Rectal smooth muscle tissue (tissue), 1 donor: ENCODE data around the gene TMEM156.
A peak's percentile ranks its signal among the peaks of the same experiment; 100 is the strongest.

Experiments
- H3K27ac ChIP-seq: one replicate; pipeline ENCODE4 v1.7.0; 2013; ENCODE audit warnings: low read depth, low read length, inconsistent platforms
- H3K27me3 ChIP-seq: one replicate; pipeline ENCODE4 v1.7.0; 2013; ENCODE audit warnings: low read length; ENCODE audit not compliant: control insufficient read depth, insufficient read depth
- H3K36me3 ChIP-seq: one replicate; pipeline ENCODE4 v1.7.0; 2013; ENCODE audit warnings: low read length; ENCODE audit not compliant: control insufficient read depth, insufficient read depth
- H3K4me1 ChIP-seq: one replicate; pipeline ENCODE4 v1.7.0; 2013; ENCODE audit warnings: low read length; ENCODE audit not compliant: control insufficient read depth, insufficient read depth
- H3K4me3 ChIP-seq: one replicate; pipeline ENCODE4 v1.7.0; 2013; ENCODE audit warnings: low read length
- H3K9ac ChIP-seq: one replicate; pipeline ENCODE4 v1.7.0; 2013; ENCODE audit warnings: low read length

TMEM156 gene

GRCh38 chr4:39053983-39054382 is 21.8 kb upstream of the TMEM156 start:
- H3K27me3 ChIP-seq: no peaks in the 10 kb centered on the region
- no peaks in the 10 kb centered on the region for H3K36me3 ChIP-seq
- H3K4me3 ChIP-seq: no peak overlapping the region
- H3K9ac ChIP-seq: no peak overlapping the region
- no peak overlapping the region for H3K27ac ChIP-seq
- H3K4me1 ChIP-seq: peaks cover 4% of the 10 kb centered on the region

- Histone ChIP-seq H3K4me3 (no peak overlapping the region), H3K9ac (no peak overlapping the region), H3K36me3 (no peaks in the 10 kb centered on the region), H3K4me1 (peaks cover 7% of the 10 kb centered on the region), H3K27me3 (no peaks in the 10 kb centered on the region), H3K27ac (no peak overlapping the region)
These were observed 19.3 kb upstream of the TMEM156 start for GRCh38 chr4:39051492-39051891.

- Histone ChIP-seq H3K9ac (no peak overlapping the region), H3K27me3 (no peaks in the 10 kb centered on the region), H3K27ac (no peak overlapping the region), H3K4me1 (peaks cover 7% of the 10 kb centered on the region), H3K36me3 (no peaks in the 10 kb centered on the region), H3K4me3 (no peak overlapping the region)
These were observed 18.4 kb upstream of the TMEM156 start for GRCh38 chr4:39050590-39050989.

GRCh38 chr4:39048311-39048710 is 16.1 kb upstream of the TMEM156 start:
- no peak overlapping the region for H3K27ac ChIP-seq
- H3K36me3 ChIP-seq: no peaks in the 10 kb centered on the region
- H3K27me3 ChIP-seq: no peaks in the 10 kb centered on the region
- H3K4me3 ChIP-seq: no peak overlapping the region
- peaks cover 10% of the 10 kb centered on the region for H3K4me1 ChIP-seq
- H3K9ac ChIP-seq: no peak overlapping the region

DNA sequence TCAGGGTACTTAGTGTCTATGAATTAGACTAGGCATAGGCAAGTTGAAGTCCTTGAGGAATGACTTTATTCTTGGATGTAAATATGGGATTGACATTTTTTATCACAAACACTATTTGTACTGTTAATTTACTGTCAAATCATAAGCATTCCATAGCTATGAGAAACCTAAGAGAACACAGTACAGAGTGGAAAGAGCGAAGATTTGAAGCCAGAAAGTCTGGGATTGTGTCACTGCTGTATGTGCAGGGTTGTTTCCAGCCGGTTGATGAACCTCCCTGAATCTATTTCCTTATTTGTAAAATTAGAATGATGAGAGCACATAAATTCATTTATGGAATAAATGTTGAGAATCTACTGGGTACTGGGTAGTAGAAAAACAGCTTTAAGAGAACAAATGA is 15.5 kb upstream of the TMEM156 start:
- H3K4me1 ChIP-seq: peaks cover 12% of the 10 kb centered on the region
- no peaks in the 10 kb centered on the region for H3K27me3 ChIP-seq
- no peaks in the 10 kb centered on the region for H3K36me3 ChIP-seq
- H3K27ac ChIP-seq: no peak overlapping the region
- H3K9ac ChIP-seq: no peak overlapping the region
- H3K4me3 ChIP-seq: no peak overlapping the region

DNA sequence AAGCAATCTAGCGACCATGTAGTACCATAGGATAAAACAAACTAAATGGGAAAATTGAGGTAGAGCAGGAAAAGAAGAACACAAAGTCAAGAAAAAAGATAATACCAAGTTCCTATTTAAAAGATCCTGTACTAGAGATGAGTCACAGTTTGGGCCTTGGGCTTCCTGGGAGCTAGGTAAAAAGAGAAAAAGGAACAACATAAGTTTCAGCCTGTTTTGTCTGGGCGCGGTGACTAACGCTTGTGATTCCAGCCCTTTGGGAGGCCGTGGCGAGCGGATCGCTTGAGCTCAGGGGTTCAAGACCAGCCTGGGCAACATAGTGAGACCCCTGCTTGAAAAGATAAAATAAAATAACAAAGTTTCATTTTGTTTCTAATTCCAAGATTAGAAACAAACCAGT is 14.0 kb upstream of the TMEM156 start:
- peak overlapping the region; percentile 94 for H3K27ac ChIP-seq
- peak overlapping the region; percentile 37 for H3K4me3 ChIP-seq
- H3K27me3 ChIP-seq: no peaks in the 10 kb centered on the region
- H3K36me3 ChIP-seq: no peaks in the 10 kb centered on the region
- H3K4me1 ChIP-seq: peaks cover 12% of the 10 kb centered on the region
- H3K9ac ChIP-seq: no peak overlapping the region

GRCh38 chr4:39045827-39046221 is 13.6 kb upstream of the TMEM156 start:
- Histone ChIP-seq H3K27ac (peak overlapping the region; percentile 94), H3K27me3 (no peaks in the 10 kb centered on the region), H3K4me3 (peak overlapping the region; percentile 50), H3K36me3 (no peaks in the 10 kb centered on the region), H3K4me1 (peaks cover 12% of the 10 kb centered on the region), H3K9ac (no peak overlapping the region)

DNA sequence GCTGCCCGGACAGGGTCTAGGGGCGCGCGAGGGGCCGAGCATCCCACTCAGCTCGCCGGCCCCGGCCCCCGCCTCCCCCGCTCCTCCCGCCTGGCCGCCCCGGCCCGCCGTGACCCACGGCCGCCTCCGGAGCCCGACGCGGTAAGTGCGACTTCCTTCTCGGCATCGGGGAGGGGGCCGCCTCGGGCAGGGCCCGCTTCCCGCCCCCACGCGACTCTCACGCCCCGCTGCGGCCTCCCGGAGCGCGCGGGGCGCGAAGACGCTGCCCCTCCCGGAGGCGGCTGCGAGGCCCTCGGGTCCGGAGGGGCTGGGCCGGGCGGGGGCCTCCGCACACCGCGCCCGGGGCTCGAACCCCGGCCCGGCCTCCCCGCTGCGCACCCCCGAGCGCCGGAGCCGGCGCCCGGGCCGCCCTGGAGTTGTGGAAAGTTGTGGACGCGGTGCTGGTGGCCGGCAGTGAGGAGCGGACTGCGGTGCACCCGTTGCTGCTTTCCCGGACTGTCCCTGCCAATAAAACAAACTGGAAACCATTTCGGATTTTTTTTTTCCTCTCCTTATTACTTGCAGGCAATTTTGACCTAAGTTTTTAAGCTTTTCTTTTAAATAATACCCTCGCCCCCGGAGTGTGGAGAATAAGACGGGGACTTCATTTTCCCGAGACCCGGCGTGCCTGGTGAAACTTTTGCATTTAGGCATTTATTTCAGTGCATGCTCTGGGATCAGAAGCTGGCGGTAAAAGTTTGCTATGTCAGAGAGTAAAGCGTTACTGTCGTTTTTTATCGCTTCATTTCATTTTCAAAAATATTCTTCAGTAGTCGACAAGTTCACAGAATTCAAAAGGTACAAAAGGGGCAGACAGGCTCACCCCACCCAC is 13.0 kb upstream of the TMEM156 start:
- Histone ChIP-seq H3K4me1 (peaks cover 12% of the 10 kb centered on the region), H3K27me3 (no peaks in the 10 kb centered on the region), H3K4me3 (peak overlapping the region; percentile 50), H3K27ac (peak overlapping the region; percentile 94), H3K36me3 (no peaks in the 10 kb centered on the region), H3K9ac (peak overlapping the region; percentile 47)

- Histone ChIP-seq H3K27ac (peak overlapping the region; percentile 94), H3K4me1 (peaks cover 12% of the 10 kb centered on the region), H3K9ac (peak overlapping the region; percentile 16), H3K27me3 (no peaks in the 10 kb centered on the region), H3K36me3 (no peaks in the 10 kb centered on the region), H3K4me3 (peak overlapping the region; percentile 69)
These were observed 12.3 kb upstream of the TMEM156 start for GRCh38 chr4:39044364-39044955.

- peak overlapping the region; percentile 69 for H3K4me3 ChIP-seq
- peak overlapping the region; percentile 16 for H3K9ac ChIP-seq
- no peaks in the 10 kb centered on the region for H3K36me3 ChIP-seq
- H3K27ac ChIP-seq: peak overlapping the region; percentile 94
- H3K4me1 ChIP-seq: peaks cover 12% of the 10 kb centered on the region
- no peaks in the 10 kb centered on the region for H3K27me3 ChIP-seq
These were observed 11.7 kb upstream of the TMEM156 start for GRCh38 chr4:39043861-39044363.

- no peaks in the 10 kb centered on the region for H3K27me3 ChIP-seq
- H3K4me1 ChIP-seq: peaks cover 12% of the 10 kb centered on the region
- no peak overlapping the region for H3K9ac ChIP-seq
- peak overlapping the region; percentile 69 for H3K4me3 ChIP-seq
- H3K27ac ChIP-seq: peak overlapping the region; percentile 94
- H3K36me3 ChIP-seq: no peaks in the 10 kb centered on the region
These were observed 11.1 kb upstream of the TMEM156 start for GRCh38 chr4:39043058-39043860.

DNA sequence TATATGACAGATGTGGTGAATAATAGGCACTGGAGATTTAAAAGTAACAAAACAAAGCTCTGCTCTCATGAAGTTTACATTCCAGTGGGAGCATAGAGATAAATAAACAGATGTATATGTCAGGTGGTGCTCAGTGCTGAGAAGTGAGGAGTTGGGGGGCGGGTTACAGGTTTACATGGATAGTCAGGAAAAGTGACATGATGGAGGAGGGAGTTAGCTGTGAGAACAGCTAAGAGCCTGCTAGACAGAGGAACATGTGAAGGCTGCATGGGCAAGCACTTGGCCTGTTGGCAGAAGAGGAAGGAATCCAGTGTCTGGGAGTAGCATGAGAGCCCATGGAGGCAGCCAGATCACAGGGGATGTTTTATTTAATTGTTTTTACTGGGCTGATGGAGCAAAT is 10.2 kb upstream of the TMEM156 start:
- H3K27ac ChIP-seq: no peak overlapping the region

More for the DNA sequence above, 10.2 kb upstream of the TMEM156 start:
- Histone ChIP-seq H3K9ac (no peak overlapping the region), H3K4me1 (peaks cover 10% of the 10 kb centered on the region), H3K27me3 (no peaks in the 10 kb centered on the region), H3K4me3 (no peak overlapping the region), H3K36me3 (no peaks in the 10 kb centered on the region)
